ENCODE data around the gene MYO6.
A peak's percentile ranks its signal among the peaks of the same experiment; 100 is the strongest.
"Not testable (repeated sequence)": the region's sequence is repeated elsewhere in the genome, so short reads cannot be mapped to it uniquely, and the experiment has no call there.

Gene MYO6

DNA sequence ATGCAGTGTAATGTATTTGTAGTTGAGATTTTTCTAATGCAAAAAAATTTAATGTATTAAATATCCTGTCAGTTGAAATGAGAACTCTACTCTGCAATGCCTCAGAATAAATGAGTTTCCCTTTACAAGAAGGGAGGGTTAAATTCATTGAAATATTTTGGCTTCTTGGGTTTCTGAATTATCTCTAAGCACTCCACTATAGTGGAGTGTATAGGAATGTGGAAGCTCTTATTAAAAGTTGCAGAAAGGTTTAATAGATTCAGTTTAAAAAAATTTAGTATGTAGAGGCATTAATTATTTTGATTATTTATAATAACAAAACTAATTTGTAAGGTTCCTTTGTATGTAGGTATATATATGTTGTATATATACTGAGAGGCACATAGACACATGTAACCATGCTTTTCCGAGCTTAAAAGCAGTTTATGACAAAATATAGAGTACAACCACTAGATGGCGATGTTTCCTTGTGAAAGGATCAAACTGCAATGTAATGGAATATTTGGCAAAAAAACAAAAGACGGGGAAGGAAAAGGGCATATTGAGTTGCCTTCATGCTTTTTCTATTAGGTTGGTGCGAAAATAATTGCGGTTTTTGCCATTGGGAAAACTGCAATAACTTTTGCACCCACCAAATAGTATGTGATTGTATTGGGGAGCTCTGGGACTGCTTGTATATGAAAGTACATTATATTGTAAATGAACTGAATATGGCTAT is 144.2 kb downstream of the MYO6 start:
- no peak for DNase-seq (ENCODE audit: low spot score)

DNA sequence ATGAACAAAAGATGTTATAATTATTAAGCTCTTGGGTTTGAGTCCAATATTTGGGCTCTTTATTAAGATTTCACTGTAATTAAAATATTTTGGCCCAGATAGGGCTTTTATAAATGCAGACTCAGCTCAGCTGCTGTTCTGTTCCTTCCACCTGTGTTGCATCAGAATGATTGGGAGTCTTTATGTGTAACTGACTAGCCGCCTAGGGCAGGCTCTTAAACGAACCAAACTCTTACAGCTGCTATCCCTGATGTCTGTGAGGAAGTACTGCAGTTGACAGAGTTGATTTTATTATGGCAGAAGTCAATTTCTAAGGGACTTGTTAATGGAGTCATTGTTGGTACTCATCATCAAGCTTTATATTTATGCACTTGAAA is 144.7 kb downstream of the MYO6 start:
- no peak for DNase-seq (ENCODE audit: low spot score)

DNA sequence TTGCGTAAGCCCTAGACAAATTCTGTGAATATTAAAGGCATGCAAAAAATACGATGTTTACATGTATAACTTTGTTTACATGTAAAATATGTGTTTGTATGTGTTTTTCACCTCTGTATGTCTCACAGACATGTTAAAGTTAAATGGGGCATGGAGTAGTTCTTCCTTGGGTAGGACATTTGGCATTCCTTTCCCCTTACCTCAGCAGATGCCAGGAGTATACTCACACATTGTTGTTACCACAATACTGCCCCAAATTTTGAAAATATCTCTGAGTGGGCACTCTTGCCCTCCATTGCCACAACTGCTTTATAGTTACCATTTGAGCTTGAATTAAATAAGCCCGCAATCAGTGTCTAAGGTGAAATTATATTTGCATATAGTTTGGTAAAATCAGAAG is 147.5 kb downstream of the MYO6 start:
- no peak for DNase-seq (ENCODE audit: low spot score)

DNA sequence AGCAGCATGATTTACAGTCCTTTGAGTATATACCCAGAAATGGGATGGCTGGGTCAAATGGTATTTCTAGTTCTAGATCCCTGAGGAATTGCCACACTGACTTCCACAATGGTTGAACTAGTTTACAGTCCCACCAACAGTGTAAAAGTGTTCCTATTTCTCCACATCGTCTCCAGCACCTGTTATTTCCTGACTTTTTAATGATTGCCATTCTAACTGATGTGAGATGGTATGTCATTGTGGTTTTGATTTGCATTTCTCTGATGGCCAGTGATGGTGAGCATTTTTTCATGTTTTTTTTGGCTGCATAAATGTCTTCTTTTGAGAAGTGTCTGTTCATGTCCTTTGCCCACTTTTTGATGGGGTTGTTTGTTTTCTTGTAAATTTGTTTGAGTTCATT is 151.2 kb downstream of the MYO6 start:
- DNase-seq (ENCODE audit: low spot score): not testable (repeated sequence)

DNA sequence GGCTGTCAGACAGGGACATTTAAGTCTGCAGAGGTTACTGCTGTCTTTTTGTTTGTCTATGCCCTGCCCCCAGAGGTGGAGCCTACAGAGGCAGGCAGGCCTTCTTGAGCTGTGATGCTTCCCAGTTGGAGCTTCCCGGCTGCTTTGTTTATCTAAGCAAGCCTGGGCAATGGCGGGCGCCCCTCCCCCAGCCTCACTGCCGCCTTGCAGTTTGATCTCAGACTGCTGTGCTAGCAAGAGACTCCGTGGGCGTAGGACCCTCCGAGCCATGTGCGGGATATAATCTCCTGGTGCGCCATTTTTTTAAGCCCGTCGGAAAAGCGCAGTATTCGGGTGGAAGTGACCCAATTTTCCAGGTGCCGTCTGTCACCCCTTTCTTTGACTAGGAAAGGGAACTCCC is 156.1 kb downstream of the MYO6 start:
- not testable (repeated sequence) for DNase-seq (ENCODE audit: low spot score)

DNA sequence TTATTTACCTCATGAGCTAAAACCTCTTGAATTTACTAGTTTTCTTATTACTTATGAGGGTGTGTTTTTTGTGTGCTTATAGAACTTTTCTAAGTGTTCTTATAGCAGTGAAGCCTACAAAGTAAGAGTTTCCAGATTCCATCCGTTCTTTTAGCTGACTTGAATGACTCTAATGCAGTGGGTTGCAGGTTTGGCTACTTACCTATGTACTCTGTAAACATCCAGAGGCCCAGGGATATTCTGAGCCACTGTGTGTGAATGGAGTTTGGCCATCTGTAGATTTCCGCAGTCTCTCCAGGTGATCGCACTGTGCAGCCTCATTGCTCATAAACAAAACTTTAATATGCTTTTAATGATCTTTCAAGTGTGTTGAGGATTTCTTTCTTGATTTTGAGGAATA is 157.8 kb downstream of the MYO6 start:
- DNase-seq (ENCODE audit: low spot score): no peak

DNA sequence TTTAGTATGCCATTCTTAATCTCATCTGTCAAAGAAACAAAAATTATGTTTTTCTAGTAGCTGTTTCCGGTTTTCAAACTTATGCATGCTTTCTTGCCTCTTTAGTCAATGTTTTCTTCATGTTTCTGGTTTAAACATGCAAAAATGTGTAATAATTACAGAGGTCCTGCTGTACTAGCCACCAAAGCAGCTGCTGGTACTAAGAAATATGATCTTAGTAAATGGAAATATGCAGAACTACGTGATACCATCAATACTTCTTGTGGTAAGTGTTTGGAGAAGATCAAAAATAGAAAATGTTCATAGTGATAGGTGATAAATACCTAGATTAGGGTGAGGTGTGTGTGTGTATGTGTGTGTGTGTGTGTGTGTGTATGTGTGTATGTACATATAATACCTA is 158.4 kb downstream of the MYO6 start:
- no peak for DNase-seq (ENCODE audit: low spot score)

DNA sequence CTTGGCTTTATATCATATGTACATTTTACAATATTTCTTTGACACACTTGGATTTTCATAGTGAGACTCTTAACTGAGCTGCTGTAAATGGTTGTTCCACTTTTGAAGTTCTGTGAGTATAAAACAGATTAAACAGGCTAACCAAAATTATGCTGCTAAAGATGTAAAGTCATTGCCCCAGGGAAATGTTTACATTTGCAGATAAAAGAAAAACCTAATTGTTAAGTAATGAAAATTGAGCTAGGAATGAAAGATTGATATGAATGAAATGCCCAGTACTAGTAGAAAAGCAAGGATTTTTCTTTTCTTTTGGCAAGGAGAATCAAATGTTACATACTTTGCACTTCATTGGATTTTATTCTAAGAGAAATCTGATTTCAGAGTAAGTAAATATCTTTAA is 164.0 kb downstream of the MYO6 start:
- no peak for DNase-seq (ENCODE audit: low spot score)

DNA sequence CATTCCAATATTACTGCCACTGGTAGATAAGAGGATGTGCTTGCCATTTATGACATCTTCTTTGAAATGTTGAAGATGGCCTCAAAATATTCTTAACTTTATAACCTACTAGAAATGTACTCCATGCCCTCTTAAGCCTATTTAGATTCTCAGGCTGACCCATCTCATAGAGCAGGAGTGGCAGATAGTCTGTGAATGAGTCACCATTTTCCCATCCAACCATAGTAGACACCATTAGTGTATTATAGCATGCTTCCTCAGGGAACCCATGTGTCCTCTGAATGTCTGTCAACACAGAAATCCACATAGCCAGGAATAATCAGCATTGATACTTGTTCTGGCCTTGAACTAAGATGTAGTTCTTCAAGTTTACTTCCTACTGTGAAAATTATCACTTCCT is 173.2 kb downstream of the MYO6 start:
- no peak for DNase-seq (ENCODE audit: low spot score)

DNA sequence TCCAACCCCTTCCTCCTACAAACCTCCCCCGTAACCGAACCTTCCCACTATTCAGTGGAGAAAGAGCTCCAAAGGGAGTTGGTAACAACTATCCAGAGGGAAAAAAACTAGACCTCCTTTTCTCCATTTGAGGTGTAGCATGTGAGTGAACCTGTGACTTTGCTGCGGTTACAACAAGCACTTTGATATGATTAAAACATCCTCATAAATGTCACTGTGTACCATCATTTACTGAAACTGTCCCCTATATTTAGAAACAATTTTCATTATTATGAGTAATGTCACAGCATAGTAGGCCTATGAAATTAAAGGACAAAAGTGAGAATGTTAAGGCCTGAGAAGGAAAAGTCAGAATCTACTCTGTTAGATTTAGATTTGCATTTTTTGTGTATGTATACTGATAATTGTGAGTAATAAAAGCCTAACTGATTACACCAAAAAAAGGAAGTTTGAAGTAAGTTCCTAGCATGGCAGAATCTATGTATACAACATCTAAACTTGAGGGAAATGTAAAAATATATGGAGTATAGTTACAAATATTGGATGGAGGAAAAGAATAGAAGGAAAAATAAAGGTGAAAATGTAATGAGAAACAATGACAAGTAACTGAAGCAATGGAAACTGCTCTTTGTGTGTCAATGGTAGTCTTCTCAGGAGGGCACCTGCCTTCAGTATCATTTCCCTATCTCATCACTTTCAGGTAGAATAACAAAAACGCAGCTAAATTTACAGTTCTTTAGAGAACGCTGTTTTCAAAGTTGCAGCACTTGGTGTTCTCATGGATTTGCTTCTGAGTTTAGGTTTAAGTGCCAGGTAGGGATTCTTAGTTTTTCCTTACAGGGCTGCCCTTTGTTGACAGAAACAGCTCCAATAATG is 177.5 kb downstream of the MYO6 start:
- DNase-seq (ENCODE audit: low spot score): no peak

DNA sequence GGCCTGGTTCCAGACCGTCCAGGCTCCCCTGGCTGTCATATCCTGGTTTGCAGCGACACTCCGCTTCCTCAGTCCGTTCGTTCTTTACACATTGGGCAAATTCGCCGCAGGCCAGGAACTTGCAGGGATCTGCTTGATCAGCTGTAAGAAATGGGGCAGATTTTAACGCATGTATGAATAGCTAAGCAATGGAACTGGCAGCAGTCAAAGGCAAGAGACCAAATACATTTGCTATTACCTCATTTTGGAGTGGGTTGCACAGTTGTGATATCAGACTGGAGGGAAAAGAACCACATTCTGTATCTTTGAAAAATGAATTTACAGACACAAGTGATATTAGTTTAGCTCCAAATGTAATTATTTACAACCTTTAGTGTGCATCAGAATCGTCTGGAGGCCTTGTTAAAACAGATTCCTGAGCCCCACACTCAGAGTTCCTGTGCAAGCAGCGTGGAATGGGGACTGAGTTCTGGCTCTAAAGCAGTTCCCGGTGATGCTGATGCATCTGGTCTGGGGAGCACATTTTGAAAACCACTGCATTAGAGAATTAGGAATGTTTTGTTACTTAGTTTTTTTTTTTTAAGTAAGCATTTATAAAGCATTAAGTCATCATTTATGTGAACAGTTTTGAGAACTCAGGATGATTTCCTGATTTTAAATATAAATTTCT is 182.1 kb downstream of the MYO6 start:
- no peak for DNase-seq (ENCODE audit: low spot score)

DNA sequence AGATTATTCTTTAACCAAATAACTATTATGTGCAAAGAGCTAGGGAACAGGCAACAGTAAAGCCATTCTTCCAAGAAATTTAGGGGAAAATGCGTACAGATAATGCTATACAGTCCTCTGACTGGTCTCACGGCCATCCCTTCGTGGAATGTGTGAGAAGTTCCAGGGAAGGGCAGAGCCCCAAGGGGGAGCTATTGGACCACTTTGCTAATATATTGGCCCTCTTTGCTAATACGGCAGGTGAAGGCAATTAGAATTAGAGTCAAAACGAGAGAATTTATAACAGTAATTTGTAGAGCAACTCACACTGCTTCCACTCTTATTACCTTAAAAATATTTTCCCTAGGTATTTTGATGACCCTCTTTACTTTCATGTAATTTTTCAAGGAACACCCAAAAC is 183.0 kb downstream of the MYO6 start:
- peak; percentile 68 for DNase-seq (ENCODE audit: low spot score)

DNA sequence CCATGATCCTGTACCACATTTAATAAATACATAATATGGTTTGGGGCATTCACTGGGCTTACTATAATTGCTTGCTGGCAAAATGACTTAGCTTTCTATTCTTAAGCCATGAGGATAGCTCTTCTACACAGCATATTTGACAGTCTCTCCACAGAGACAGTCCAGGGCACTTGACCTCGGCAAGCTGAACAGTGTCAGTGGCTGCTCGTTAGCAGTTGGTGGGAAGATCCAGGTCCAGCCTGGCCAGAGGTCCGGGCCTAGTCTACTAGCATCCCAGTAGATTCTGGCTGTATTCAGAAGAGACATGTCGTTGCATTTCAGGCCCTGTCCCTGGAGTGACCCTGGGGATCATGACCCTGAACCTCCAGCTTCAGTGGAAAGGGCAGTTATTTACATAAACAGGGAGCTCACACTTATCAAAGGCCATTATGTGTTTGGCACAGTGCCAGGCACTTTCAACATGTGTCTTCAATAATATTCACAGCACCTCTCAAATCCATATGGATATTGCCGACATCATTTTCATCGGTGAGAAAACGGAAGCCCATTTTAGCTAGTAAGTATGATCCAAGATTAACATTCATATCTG is 184.4 kb downstream of the MYO6 start:
- DNase-seq (ENCODE audit: low spot score): no peak

DNA sequence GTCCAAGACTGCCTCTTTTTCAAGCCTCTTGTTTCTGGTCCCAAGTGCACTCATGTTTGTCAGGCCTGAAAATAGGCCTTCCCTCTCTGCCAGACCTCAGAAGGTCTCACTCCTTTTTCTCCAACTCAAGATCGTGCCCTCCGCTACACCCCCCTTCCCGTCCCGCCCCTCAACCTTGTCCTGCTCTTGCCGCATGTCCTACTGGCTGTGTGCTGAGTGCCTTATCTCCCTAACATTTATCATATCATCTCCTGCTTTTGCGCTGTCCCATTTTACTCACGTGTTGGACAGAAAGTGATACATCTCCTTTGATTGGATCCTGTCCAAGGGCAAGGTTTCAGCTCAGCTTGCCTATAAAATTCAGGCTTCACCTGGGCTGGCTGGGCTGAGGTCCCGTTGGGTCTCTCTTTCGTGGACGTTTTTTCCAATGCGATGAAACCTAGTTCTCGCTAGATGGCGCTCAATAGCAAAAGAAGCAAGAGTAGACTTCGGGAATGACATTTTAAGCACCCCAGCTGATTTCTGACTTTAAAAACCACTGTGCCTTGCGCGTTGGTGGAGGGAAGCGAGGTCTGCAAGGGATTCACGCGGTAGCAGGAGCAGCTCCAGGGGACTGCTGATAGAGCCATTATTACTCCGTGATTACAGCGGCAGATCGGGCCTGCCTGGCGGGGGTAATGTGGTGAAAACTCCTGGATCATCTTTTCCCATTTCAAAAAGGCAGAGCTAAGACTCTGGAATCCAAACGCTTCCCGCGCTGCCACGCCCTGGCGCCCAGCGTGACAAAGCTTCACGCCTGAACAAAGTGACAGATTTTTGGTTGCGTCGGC is 185.8 kb downstream of the MYO6 start:
- peak; percentile 77 for DNase-seq (ENCODE audit: low spot score)

DNA sequence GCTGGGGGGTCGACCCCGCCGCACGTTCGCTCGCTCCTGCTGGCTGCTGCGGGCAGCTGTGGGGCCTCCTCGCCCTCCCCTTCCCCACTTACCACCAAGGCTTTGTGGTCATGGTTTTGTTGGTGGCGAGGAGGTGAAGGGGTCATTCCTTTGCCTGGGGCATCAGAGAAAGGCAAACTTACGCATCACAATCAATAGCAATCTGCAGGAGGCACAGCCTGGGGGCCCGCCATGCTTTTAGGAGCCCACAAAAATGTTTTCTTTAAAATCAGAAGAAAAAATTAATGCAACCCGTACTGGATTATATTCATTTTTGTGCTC is 186.4 kb downstream of the MYO6 start:
- DNase-seq (ENCODE audit: low spot score): no peak

DNA sequence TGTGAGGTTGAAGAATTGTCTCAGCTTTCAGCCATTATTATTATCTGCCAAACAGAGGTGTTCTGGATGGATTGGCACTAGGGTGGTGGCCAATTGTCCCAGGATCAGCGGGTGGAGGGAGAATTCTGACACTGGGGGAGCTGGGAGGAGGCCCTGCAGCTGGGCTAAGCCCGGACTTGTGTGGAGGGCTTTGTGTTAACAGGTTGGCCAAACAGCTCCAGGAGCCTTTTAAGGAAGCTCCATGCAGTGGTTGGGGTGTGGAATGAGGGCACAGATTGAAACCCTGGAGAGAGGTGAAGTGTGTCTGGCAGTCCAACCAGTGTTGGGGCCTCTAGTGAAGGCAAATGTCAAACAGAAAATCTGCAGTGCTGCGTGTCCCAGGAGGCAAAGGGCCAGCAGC is 187.6 kb downstream of the MYO6 start:
- no peak for DNase-seq (ENCODE audit: low spot score)

DNA sequence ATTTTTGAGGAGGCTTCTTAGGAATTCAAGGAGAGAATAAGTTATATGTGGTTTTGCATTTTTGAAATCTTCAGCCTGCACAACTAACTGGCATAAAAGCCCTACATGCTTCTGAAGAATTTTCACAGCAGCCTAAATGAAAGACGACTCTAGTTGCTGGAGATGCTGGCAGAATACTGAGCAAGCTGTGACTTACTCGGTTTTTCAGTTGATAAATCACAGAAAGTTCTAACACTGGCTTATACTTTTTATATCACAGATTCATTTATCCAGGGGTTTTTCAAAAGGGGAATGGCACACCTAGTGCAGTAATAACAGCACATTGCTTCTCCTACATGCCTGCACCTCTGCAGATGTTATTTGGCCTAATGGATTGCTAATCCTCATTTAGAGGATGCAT is 188.8 kb downstream of the MYO6 start:
- no peak for DNase-seq (ENCODE audit: low spot score)

DNA sequence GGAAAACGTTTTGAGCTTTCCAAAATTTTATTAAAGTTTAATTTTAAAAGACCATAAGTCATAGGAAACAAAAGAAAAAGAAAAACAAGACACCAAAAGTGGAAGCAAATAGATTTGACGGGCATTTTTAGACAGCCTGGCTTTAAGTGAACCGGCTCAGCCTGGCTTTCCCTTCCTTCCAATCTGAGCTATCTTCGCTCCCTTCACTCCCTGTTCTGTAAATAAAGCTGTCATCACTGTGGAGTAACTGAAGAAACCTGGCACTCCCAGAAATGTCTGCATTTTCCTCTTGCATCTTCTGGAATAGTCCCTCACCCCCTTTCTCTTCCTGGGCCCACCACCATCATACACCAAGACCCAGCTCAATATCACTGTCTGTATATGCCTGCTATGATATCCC is 191.5 kb downstream of the MYO6 start:
- DNase-seq (ENCODE audit: low spot score): no peak

DNA sequence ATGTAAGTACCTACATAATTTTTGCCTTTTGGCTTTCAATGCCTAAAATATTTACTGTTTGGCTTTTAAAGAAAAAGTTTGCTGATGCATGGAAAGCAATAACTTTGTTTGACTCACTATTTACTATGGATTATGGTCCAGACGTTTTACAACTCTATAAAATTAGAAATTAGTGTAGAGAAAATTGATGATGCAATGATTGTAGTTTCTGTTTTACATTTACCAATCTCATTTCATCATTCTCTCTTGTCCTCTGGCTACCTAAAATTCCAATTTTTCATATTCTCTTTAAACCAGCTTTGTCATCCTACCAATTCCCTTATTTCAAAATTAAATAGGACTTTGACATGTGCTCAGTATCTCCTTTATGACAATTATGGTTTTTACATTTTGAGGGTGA is 192.5 kb downstream of the MYO6 start:
- DNase-seq (ENCODE audit: low spot score): no peak

DNA sequence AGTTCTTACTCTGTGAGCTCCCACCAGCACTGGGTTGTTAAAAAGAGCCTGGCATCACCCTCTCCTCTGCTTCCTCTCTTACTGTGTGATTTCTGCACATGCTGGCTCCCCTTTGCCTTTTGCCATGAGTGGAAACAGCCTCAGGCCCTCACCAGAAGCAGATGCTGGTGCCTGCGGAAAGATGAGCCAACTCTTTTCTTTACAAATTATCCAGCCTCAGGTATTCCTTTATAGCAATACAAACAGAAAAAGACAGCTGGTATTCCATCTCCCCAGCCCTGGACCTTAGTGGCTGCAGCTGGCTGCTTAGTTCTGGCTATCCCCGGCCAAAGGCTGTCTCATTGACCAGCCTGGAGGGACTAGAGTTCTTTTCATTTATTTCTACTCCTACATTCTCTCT is 194.3 kb downstream of the MYO6 start:
- DNase-seq (ENCODE audit: low spot score): no peak

DNA sequence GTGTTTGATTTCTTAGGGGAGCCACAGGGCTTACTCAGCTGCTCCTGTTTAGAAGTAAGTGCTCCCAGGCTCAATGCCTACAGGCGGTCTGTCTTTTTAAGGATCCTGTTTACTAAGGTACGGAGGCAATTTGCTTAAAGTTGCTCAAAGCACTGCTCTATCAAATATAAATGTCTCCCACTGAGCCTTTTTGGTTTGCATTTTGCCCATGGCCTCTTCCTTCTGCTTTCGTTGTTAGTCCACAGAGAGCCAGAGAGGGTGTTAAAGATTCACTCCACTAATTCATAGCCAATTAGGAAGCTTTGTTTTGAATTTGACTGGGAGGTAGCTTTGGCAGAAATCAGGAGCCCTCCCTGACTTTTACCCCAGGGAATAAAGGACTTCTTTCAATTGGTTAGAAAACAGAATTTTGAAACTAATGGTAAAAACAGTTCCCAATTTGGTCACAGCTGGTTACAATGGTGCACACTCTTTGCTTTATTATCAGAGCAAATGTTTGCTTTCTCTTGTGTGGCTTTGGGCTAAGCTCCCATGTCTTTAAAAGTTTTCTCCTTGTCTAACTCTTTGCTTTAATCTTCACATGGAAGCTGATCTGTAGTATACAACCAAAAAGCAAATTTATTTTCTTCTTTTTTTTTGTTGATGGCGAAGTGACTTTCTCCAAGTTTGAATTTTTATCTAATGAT is 197.2 kb downstream of the MYO6 start:
- DNase-seq (ENCODE audit: low spot score): no peak

All from ecto neural progenitor cell (in vitro differentiated cells).